Measurements from ENCODE around the gene PSEN2.

DNA sequence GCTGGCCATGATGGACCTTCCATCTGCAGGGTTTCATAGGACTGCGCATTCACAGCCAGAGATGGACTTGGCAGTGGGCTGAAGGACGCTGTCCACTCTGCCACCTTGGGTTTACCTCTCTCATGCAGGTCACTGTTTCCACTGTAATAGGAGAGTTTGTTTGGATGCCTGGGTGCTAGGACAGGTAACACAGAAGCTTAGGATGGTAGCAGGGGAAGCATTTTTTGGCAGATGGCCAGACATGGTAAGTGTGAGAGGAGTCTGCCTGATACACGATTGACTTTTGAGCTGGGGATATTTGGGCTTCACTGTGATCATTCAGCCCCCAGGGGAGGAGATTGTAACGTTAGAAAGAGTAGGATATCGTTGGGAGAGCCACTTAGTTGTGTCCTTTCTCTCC lies 11.8 kb downstream of the PSEN2 start:
- TF ChIP-seq MLLT1 (IDR thresholded peaks at IDR 0.05): no peak
- no peak for TF ChIP-seq DACH1 (IDR thresholded peaks at IDR 0.05; ENCODE audit: partially characterized antibody)
- TF ChIP-seq SMAD4 (CRISPR knock-in tag; conservative IDR thresholded peaks at IDR 0.05): no peak
- TF ChIP-seq U2AF2 (optimal IDR thresholded peaks at IDR 0.05; ENCODE audit: low read depth, low read length): no peak
- no peak for TF ChIP-seq MCM5 (IDR thresholded peaks at IDR 0.05; ENCODE audit: low read depth)
- TF ChIP-seq ELF4 (CRISPR knock-in tag; IDR thresholded peaks at IDR 0.05): no peak
- no peak for TF ChIP-seq EZH2 (IDR thresholded peaks at IDR 0.05; ENCODE audit: borderline replicate concordance, low read depth, low read length)
- TF ChIP-seq GABPA (tag; conservative IDR thresholded peaks at IDR 0.05; ENCODE audit: low read depth): no peak
- TF ChIP-seq, protein P1, sequence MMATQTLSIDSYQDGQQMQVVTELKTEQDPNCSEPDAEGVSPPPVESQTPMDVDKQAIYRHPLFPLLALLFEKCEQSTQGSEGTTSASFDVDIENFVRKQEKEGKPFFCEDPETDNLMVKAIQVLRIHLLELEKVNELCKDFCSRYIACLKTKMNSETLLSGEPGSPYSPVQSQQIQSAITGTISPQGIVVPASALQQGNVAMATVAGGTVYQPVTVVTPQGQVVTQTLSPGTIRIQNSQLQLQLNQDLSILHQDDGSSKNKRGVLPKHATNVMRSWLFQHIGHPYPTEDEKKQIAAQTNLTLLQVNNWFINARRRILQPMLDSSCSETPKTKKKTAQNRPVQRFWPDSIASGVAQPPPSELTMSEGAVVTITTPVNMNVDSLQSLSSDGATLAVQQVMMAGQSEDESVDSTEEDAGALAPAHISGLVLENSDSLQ (IDR thresholded peaks at IDR 0.05): no peak
- TF ChIP-seq ARID3B (CRISPR knock-in tag; IDR thresholded peaks at IDR 0.05; ENCODE audit: borderline replicate concordance): no peak
- TF ChIP-seq ETV1 (tag; conservative IDR thresholded peaks at IDR 0.05; ENCODE audit: low read depth): no peak
